ENCODE results near the gene TMEM125. TPM values are rescaled to one million over a fixed set of nuclear protein-coding genes. Genes with fewer than 3 reads are reported as not detected.

TMEM125 gene
- total RNA-seq, 1 experiment from 2014 or later: 24.4 TPM

- Mint-ChIP-seq H3K9me3 (ENCODE audit: low read depth, unreplicated experiment) (peaks cover 11% of the 10 kb centered on the region), H3K4me3 (ENCODE audit: low read depth, unreplicated experiment) (no peak overlapping the region), H3K27ac (ENCODE audit: unreplicated experiment) (no peak overlapping the region), H3K27me3 (ENCODE audit: unreplicated experiment) (no peaks in the 10 kb centered on the region), H3K36me3 (ENCODE audit: insufficient read depth, unreplicated experiment) (peaks cover 5% of the 10 kb centered on the region), H3K4me1 (ENCODE audit: low read depth, unreplicated experiment) (no peaks in the 10 kb centered on the region)
- DNase-seq: no peak
- CTCF ChIA-PET: interaction anchor here (0.6 kb wide), 1 partner anchor 37 kb away, joined by 3 read pairs; no protein-coding TSS in a partner anchor
- intact Hi-C loops (cut with micrococcal nuclease; ENCODE audit: unreplicated experiment): no loop called here
- no TSS peak for BruUV-seq (replicated peaks)
- TF ChIP-seq CTCF (IDR thresholded peaks at IDR 0.05; ENCODE audit: unreplicated experiment): no peak
Measured at GRCh38 chr1:43247256-43247921, 22.4 kb upstream of the TMEM125 start.

GRCh38 chr1:43250351-43250761 lies 19.4 kb upstream of the TMEM125 start:
- no TSS peak for BruUV-seq (replicated peaks)
- no peaks in the 10 kb centered on the region for H3K27me3 Mint-ChIP-seq (ENCODE audit: unreplicated experiment)
- H3K4me3 Mint-ChIP-seq (ENCODE audit: low read depth, unreplicated experiment): no peak overlapping the region
- CTCF ChIA-PET: no interaction called here
- peaks cover 11% of the 10 kb centered on the region for H3K9me3 Mint-ChIP-seq (ENCODE audit: low read depth, unreplicated experiment)
- H3K27ac Mint-ChIP-seq (ENCODE audit: unreplicated experiment): no peak overlapping the region
- intact Hi-C loops (cut with micrococcal nuclease; ENCODE audit: unreplicated experiment): no loop called here
- no peaks in the 10 kb centered on the region for H3K4me1 Mint-ChIP-seq (ENCODE audit: low read depth, unreplicated experiment)
- peaks cover 5% of the 10 kb centered on the region for H3K36me3 Mint-ChIP-seq (ENCODE audit: insufficient read depth, unreplicated experiment)
- no peak for DNase-seq
- TF ChIP-seq CTCF (IDR thresholded peaks at IDR 0.05; ENCODE audit: unreplicated experiment): no peak

- BruUV-seq (replicated peaks): no TSS peak
- DNase-seq: no peak
- CTCF ChIA-PET: no interaction called here
- Mint-ChIP-seq H3K27ac (ENCODE audit: unreplicated experiment) (no peak overlapping the region), H3K4me3 (ENCODE audit: low read depth, unreplicated experiment) (no peak overlapping the region), H3K27me3 (ENCODE audit: unreplicated experiment) (no peaks in the 10 kb centered on the region), H3K4me1 (ENCODE audit: low read depth, unreplicated experiment) (peaks cover 4% of the 10 kb centered on the region), H3K9me3 (ENCODE audit: low read depth, unreplicated experiment) (peaks cover 7% of the 10 kb centered on the region), H3K36me3 (ENCODE audit: insufficient read depth, unreplicated experiment) (peaks cover 5% of the 10 kb centered on the region)
- intact Hi-C loops (cut with micrococcal nuclease; ENCODE audit: unreplicated experiment): no loop called here
- TF ChIP-seq CTCF (IDR thresholded peaks at IDR 0.05; ENCODE audit: unreplicated experiment): no peak
Measured at GRCh38 chr1:43251024-43251423, 18.8 kb upstream of the TMEM125 start.

GRCh38 chr1:43252225-43252624 lies 17.6 kb upstream of the TMEM125 start:
- no TSS peak for BruUV-seq (replicated peaks)
- no peaks in the 10 kb centered on the region for H3K27me3 Mint-ChIP-seq (ENCODE audit: unreplicated experiment)
- no peak for TF ChIP-seq CTCF (IDR thresholded peaks at IDR 0.05; ENCODE audit: unreplicated experiment)
- no peak overlapping the region for H3K27ac Mint-ChIP-seq (ENCODE audit: unreplicated experiment)
- no peak for DNase-seq
- H3K4me1 Mint-ChIP-seq (ENCODE audit: low read depth, unreplicated experiment): peaks cover 16% of the 10 kb centered on the region
- CTCF ChIA-PET: no interaction called here
- no peaks in the 10 kb centered on the region for H3K9me3 Mint-ChIP-seq (ENCODE audit: low read depth, unreplicated experiment)
- H3K4me3 Mint-ChIP-seq (ENCODE audit: low read depth, unreplicated experiment): no peak overlapping the region
- intact Hi-C loops (cut with micrococcal nuclease; ENCODE audit: unreplicated experiment): no loop called here
- peaks cover 1% of the 10 kb centered on the region for H3K36me3 Mint-ChIP-seq (ENCODE audit: insufficient read depth, unreplicated experiment)

All from Calu3 (cell line).